GM21723 (cell line): Measurements from ENCODE around the gene ARHGDIG.

Source experiments
- ATAC-seq: cut with Tn5 transposase; IDR thresholded peaks from one replicate; pipeline ENCODE4 v1.9.1; 2021; ENCODE audit warnings: mild to moderate bottlenecking, moderate library complexity; ENCODE audit not compliant: unreplicated experiment

ARHGDIG gene

GRCh38 chr16:279531-279930 lies 860 bp upstream of the ARHGDIG start:
- no peak for ATAC-seq

DNA sequence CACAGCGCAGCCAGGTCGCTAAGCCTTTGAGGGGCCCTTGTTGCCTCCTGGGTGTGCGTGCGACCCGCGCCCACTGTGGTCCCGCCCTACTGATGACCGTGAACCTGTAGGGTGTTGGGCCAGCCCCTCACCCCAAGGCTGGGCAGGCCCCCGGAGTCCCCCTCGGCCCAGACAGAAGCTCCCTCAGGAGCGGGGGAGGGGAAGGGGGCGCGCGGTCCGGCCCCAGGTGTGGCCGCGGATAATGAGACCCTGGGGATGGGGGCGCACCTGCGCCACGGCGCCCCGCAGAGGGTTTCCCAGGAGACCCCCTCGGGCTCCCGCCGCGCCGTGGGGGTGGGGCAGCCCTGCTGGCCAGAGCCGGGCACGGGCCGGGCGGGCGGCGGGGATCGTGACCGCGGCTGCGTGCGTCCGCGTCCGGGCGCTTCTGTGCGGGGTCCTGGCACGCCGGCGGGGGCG lies 358 bp upstream of the ARHGDIG start:
- ATAC-seq = no peak

GRCh38 chr16:280991-281659 lies 734 bp downstream of the ARHGDIG start:
- no peak for ATAC-seq

DNA sequence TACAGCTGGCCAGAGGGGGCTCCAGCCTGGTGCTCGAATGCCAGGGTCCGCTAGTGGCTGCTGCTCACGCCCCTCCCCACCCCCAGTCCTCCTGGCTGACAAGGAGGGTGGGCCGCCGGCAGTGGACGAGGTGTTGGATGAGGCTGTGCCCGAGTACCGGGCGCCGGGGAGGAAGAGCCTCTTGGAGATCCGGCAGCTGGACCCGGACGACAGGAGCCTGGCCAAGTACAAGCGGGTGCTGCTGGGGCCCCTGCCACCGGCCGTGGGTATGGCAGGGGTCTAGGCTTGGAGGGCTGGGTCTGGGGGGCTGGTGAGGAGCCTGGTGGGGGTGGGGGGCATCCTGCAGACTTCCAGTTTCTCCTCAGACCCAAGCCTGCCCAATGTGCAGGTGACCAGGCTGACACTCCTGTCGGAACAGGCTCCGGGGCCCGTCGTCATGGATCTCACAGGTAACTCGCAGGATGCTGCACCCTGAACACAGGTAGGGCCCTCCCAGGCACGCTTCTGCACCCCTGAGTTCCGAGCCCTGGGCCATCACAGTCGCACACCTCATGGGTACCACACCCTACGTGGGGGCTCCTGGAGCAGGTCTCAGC lies 1.4 kb downstream of the ARHGDIG start:
- no peak for ATAC-seq

DNA sequence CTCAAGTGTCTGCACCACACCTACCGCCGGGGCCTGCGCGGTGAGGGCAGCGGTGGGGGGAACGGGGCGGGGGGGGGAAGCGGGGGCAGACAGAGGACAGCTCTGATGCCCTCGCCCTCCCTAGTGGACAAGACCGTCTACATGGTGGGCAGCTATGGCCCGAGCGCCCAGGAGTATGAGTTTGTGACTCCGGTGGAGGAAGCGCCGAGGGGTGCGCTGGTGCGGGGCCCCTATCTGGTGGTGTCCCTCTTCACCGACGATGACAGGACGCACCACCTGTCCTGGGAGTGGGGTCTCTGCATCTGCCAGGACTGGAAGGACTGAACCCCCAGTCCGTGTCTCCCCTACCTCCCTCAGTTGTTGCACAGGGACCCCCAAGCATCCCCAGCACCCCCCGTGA lies 2.1 kb downstream of the ARHGDIG start:
- no peak for ATAC-seq

DNA sequence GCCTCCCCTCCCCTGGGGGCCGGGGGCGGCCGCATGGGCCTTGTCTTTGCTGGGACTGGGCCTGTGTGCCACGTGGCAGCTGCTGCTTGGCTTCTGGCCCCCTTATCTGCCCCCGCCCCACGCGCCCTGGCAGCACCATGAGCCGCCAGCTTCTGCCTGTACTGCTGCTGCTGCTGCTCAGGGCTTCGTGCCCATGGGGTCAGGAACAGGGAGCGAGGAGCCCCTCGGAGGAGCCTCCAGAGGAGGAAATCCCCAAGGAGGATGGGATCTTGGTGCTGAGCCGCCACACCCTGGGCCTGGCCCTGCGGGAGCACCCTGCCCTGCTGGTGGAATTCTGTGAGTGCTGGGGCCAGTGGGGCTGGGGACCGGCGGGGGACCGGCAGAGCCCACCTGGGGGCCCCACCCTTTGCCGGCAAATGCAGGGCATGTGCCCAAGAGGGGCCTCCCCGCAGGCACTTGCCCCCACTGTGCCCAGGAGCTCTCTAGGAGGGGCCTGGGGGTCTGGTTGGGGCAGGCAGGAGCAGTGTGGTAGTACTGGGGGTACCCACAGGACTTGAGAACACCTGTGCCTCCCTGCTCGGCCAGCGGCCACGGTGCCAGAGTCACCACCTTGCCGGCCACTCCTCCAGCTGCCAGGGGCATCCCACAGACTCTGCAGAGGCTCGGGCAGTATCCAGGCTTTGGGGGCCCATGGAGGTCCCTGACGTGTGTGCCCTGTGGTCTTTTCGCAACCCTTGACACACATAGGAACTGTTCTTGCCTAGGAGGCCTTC lies 2.8 kb downstream of the ARHGDIG start, which contains the start of gene PDIA2:
PDIA2 (plus strand) TSS at position 132 of the 773 bp plus-strand sequence; CDS start at position 138, 6 bp downstream.
- no peak for ATAC-seq

- no peak for ATAC-seq
Measured at GRCh38 chr16:284204-285120, 4.1 kb downstream of the ARHGDIG start.

GRCh38 chr16:285146-286055 lies 5.0 kb downstream of the ARHGDIG start:
- no peak for ATAC-seq

- ATAC-seq = no peak
Measured at GRCh38 chr16:286491-287297, 6.3 kb downstream of the ARHGDIG start.

DNA sequence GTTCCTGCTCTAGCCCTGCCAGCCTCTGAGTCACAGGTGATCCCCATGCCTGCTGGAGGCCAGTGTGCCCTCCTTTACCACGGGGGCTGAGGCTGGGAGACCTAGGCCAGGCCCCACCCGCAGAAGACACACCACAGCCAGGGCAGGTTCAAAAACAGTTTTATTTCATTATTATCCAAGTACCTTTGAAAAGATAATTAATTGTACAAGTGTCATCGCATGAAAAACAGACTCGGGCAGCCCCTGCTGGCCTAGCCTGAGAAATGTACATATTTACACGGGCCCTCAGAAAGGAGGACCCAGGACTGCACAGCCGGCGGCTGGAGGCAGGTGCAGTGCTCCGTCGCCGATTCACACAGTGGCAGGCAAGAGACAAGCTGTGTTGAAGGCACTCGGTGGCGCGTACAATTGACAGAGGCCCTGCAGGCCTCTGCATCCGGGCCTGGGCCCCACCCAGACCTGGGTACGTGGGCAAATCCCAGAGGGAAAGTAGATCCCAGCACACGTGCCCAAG lies 7.0 kb downstream of the ARHGDIG start:
- no peak for ATAC-seq

GRCh38 chr16:287981-288920 lies 7.9 kb downstream of the ARHGDIG start:
- no peak for ATAC-seq

DNA sequence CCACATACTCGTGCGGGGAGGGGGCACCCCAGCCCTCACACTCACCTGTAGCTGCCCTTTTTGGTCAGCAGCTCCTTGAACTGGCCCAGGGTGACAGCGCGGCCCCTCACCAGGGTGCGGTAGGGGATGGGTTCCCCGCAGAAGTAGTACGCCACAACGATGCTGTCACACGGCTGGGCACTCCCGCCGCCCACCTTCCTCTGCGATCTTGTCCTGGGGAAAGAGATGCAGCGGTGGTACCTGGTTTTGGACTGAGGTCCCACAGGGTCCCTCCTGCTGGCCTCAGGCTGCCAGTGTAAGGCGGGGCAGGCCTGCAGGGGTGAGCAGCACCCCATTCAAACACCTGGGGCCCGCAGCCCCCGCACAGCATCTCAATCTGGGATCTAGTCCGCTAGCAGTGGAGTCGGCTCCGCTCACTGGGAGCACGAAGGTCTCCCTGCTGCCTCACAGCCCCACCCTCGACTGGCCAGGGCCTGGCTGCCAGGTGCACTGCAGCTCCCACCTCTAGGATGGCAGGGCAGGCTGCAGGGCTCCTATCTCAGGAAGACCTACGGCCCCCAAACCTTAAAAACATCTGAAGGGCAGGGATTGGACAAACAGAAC lies 9.1 kb downstream of the ARHGDIG start:
- no peak for ATAC-seq

GRCh38 chr16:290015-290680 lies 9.8 kb downstream of the ARHGDIG start:
- no peak for ATAC-seq

DNA sequence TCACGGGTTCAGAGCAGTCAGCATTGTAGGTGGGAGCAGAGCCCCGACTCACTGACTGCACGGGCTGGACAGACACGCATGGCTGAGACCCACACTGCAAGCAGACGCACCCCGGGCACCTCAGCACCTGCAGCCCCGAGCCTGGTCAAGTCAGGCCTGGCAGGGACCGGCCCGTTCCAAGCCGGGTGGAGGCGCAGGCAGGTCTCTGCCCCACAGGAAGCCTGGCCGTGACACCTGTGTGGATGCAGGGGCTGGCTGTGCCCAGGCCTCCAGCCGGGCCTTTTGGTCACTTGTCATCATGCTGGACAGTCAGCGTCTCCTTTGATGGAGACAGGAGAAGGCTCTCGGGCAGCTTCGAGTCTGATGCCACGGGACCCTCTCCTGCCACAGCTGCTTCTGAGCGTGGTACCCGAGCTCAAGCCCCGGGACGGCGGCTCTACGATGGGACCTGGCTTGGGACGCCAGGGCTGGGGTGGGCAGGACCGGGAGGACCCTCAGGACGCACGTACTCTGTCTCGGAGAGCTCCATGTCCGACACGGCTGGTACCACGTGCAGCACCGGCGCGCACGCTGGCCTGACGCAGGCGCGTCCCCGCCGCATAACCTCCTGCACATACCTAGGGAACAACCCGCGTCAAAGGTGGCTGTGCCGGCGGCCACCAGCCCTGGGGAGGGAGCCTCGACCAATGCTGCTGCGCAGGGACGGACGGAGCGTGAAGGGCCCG lies 10.5 kb downstream of the ARHGDIG start:
- no peak for ATAC-seq

DNA sequence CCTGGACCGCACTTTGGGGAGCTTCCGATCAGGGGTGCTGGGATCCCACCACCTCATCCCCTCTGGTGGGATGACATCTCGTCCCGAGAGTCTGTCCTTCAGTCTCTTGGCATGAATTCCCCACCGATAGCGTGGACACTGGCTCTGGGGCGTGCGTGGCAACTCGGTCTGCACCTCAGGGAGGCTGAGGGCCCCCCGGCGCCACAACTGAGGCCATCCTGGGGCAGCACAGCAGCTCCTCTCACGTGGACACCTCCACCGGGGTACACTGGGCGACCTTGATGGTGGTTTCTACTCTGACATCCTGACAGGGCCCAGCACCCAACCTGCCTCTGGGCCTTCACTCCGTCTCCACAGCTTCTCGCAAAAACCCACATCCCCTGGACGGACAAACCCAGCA lies 11.1 kb downstream of the ARHGDIG start:
- no peak for ATAC-seq
